Measurements from ENCODE around the gene BNC2. TPM values are rescaled to one million over a fixed set of nuclear protein-coding genes. Genes with fewer than 3 reads are reported as not detected.

Gene BNC2
- total RNA-seq, 1 experiment from 2014 or later: 43.6 TPM

GRCh38 chr9:16681652-16681987 lies 188.8 kb downstream of the BNC2 start:
- Mint-ChIP-seq H3K36me3 (ENCODE audit: insufficient read depth in 1 of 3, low read depth in 3 of 3) (no peaks in the 10 kb centered on the region), H3K4me3 (no peak overlapping the region), H3K27me3 (ENCODE audit: low read depth) (no peaks in the 10 kb centered on the region), H3K4me1 (peaks cover 42 to 44% of the 10 kb centered on the region in 2 experiments), H3K9me3 (no peaks in the 10 kb centered on the region), H3K27ac (peak overlapping the region; percentile 25 to 77 (median 37); a peak in 5 of 7 replicates)
- DNase-seq: no peak
- Histone ChIP-seq H3K79me2 (ENCODE audit: insufficient read depth, low read length) (no peaks in the 10 kb centered on the region), H3T11ph (ENCODE audit: low read length) (no peak overlapping the region), H2BK5ac (ENCODE audit: insufficient read length, low read length) (no peak overlapping the region), H3K4me2 (ENCODE audit: insufficient read depth, insufficient read length, low read length) (no peak overlapping the region), H3K9ac (ENCODE audit: extremely low read depth, insufficient read length, low read length) (no peak overlapping the region), H4K8ac (replicated peaks; ENCODE audit: insufficient read length, low read depth, low read length) (no peak overlapping the region), H3K9me3 (ENCODE audit: control insufficient read depth, low read depth, low read length) (no peaks in the 10 kb centered on the region), H2AK5ac (ENCODE audit: insufficient read length, low read length) (no peak overlapping the region), H2BK15ac (ENCODE audit: low read depth, low read length) (no peak overlapping the region), H3K23me2 (ENCODE audit: insufficient read length, low read depth, low read length, poor library complexity, severe bottlenecking) (no peaks in the 10 kb centered on the region), H3K27me3 (ENCODE audit: insufficient read depth, low read length) (no peaks in the 10 kb centered on the region), H2BK12ac (ENCODE audit: insufficient read length, low read depth, low read length) (no peak overlapping the region), H4K91ac (ENCODE audit: insufficient read length, low read depth, low read length) (no peak overlapping the region), H3K18ac (ENCODE audit: insufficient read length, low read depth, low read length) (no peak overlapping the region), H2BK20ac (ENCODE audit: low read depth, low read length, poor library complexity, severe bottlenecking) (no peak overlapping the region), H3K79me1 (ENCODE audit: insufficient read depth, low read depth, low read length, poor library complexity, severe bottlenecking) (no peaks in the 10 kb centered on the region), H3K56ac (ENCODE audit: insufficient read length, low read depth, low read length) (no peak overlapping the region), H3K14ac (ENCODE audit: insufficient read depth, low read length) (no peak overlapping the region), H2AFZ (ENCODE audit: low read length) (no peak overlapping the region), H4K5ac (ENCODE audit: insufficient read length, low read depth, low read length) (no peak overlapping the region), H3K23ac (ENCODE audit: insufficient read length, low read depth, low read length) (no peak overlapping the region), H3K4ac (ENCODE audit: low read depth, low read length) (no peak overlapping the region), H2BK120ac (ENCODE audit: low read depth, low read length, poor library complexity, severe bottlenecking) (no peak overlapping the region), H4K20me1 (ENCODE audit: control insufficient read depth, insufficient read depth, insufficient read length) (no peaks in the 10 kb centered on the region), H3K27ac (ENCODE audit: insufficient read length, low read depth, low read length) (no peak overlapping the region), H3K4me1 (ENCODE audit: insufficient read depth, low read length) (peaks cover 5% of the 10 kb centered on the region; the same call in 1 of the 2 replicates)
- WGBS (ENCODE audit: extremely low coverage, insufficient read length, low lambda C conversion rate): no CpG with 5 or more reads among the region's 7 CpGs
- no peak for TF ChIP-seq CTCF (conservative IDR thresholded peaks at IDR 0.05)

Measured in H9 (cell line).